ENCODE results near the gene FASN.

DNA sequence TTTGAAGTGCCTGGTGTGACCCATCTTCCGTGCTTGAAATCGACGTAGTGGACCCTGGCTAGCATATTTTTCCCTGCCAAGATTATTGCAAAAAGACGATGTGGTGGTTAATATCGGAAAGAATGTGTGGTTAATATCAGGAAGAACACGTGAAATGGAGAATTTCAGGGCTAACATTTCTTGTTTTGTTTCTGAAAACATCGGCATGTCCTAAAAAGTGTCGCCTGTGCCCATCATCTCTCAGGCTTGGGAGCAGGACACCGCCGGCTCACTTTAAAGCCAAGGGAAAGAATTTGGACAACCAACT is 60.2 kb downstream of the FASN start:
- TF ChIP-seq EZH2 (IDR thresholded peaks at IDR 0.05; ENCODE audit: insufficient read depth, poor library complexity, severe bottlenecking) (no peak), EZH2phosphoT487 (IDR thresholded peaks at IDR 0.05; ENCODE audit: insufficient read depth, low read depth) (no peak)

Measured in GM23248 (cell line).